ENCODE results near the gene AGPAT4.

The AGPAT4 gene

DNA sequence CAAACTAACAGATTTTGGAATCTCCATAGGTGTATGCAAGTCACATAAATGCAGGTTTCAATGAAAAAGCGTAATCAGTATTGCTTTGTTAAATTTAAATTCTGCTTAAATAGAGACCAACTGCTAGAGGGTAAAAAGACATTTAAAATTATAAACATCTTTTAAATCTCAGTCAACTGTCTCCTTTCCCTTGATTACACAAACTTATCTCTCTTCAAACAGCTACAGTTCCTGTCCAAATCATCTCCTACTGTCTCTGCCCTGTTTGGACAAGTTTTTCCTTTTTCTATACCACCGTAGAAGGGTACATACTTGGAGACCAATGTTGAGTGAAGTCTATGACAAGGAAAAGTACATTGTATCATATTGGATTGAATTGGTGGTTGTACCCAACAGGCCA, 43.5 kb downstream of the AGPAT4 start:
- TF ChIP-seq, protein P1, sequence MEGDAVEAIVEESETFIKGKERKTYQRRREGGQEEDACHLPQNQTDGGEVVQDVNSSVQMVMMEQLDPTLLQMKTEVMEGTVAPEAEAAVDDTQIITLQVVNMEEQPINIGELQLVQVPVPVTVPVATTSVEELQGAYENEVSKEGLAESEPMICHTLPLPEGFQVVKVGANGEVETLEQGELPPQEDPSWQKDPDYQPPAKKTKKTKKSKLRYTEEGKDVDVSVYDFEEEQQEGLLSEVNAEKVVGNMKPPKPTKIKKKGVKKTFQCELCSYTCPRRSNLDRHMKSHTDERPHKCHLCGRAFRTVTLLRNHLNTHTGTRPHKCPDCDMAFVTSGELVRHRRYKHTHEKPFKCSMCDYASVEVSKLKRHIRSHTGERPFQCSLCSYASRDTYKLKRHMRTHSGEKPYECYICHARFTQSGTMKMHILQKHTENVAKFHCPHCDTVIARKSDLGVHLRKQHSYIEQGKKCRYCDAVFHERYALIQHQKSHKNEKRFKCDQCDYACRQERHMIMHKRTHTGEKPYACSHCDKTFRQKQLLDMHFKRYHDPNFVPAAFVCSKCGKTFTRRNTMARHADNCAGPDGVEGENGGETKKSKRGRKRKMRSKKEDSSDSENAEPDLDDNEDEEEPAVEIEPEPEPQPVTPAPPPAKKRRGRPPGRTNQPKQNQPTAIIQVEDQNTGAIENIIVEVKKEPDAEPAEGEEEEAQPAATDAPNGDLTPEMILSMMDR (IDR thresholded peaks at IDR 0.05): no peak
- intact Hi-C loops (cut with DNase I; ENCODE audit: low total_unique reads): no loop called here
- H3K4me1 ChIP-seq: peaks cover 0 to 4% (median 0%) of the 10 kb centered on the region in 4 donors

DNA sequence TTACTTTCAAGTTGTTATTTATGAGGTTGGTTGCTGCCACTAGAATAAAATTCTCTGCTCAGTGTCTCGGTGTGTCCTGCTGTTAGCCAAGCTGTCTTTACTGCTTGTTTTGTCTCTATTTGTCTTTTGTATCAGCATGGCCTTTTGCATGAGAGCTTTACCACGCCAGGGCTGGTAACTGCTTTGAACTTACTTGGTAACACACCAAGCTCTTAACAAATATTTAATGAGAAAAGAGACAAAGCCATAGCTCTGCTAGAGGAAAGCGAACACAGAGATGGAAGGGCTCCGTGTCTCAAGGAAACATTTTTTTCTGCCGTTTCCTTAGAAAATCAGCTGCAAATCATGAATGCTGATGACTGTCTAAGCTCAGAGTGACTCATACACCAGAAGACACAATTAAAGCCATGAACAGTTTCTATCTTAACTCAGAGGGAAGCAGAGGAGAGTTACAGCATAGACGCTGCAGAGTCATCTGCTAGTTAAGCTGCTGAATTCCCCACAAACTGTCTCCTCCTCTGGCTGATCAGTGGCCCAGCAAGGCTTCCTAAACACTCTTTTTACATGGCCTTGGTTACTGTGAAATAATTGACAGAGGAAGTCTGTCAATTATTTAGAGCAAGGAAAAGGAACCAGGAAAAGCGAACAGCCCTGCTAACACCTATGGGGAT, 44.8 kb downstream of the AGPAT4 start:
- TF ChIP-seq, protein P1 (IDR thresholded peaks at IDR 0.05): no peak
- Histone ChIP-seq H3K4me1 (no peaks in the 10 kb centered on the region), H3K36me3 (peaks cover 0 to 4% (median 0%) of the 10 kb centered on the region in 3 donors), H3K9me3 (no peaks in the 10 kb centered on the region), H3K27me3 (no peaks in the 10 kb centered on the region), H3K27ac (peak overlapping the region; percentile 6 to 10), H3K4me3 (no peak overlapping the region)
- no peak for DNase-seq
- intact Hi-C loops (cut with DNase I; ENCODE audit: low total_unique reads): no loop called here

More for the DNA sequence above, 43.5 kb downstream of the AGPAT4 start:
- Histone ChIP-seq H3K9me3 (no peaks in the 10 kb centered on the region), H3K4me3 (no peak overlapping the region), H3K27ac (no peak overlapping the region), H3K27me3 (no peaks in the 10 kb centered on the region), H3K36me3 (peaks cover 0 to 4% (median 0%) of the 10 kb centered on the region in 3 donors)
- DNase-seq: no peak

DNA sequence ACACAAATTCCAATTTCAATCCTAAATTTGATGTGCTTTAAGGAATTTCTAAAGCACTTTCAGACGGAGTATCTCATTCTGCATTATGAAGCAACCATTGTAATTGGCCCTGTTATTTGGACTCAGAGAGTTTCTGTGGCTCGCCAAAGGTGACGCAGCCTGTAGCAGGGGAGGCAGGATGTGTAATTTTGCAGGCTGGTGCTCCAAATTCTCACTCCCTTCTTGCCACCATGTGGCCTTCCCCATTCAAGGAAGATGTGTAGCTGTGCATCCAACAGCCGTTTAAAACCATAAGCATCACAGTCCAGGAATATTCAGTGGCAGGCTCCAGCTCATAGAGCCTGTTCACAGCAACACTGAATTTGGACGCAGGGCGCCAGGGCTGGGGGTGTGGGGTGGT, 45.8 kb downstream of the AGPAT4 start:
- DNase-seq: peak in 1 of 2 donors; percentile 47
- H3K4me3 ChIP-seq: no peak overlapping the region
- H3K9me3 ChIP-seq: no peaks in the 10 kb centered on the region
- intact Hi-C loops (cut with DNase I; ENCODE audit: low total_unique reads): no loop called here
- TF ChIP-seq, protein P1 (IDR thresholded peaks at IDR 0.05): no peak
- H3K27me3 ChIP-seq: no peaks in the 10 kb centered on the region
- peaks cover 0 to 4% (median 0%) of the 10 kb centered on the region in 3 donors for H3K36me3 ChIP-seq
- H3K4me1 ChIP-seq: no peaks in the 10 kb centered on the region
- H3K27ac ChIP-seq: no peak overlapping the region

DNA sequence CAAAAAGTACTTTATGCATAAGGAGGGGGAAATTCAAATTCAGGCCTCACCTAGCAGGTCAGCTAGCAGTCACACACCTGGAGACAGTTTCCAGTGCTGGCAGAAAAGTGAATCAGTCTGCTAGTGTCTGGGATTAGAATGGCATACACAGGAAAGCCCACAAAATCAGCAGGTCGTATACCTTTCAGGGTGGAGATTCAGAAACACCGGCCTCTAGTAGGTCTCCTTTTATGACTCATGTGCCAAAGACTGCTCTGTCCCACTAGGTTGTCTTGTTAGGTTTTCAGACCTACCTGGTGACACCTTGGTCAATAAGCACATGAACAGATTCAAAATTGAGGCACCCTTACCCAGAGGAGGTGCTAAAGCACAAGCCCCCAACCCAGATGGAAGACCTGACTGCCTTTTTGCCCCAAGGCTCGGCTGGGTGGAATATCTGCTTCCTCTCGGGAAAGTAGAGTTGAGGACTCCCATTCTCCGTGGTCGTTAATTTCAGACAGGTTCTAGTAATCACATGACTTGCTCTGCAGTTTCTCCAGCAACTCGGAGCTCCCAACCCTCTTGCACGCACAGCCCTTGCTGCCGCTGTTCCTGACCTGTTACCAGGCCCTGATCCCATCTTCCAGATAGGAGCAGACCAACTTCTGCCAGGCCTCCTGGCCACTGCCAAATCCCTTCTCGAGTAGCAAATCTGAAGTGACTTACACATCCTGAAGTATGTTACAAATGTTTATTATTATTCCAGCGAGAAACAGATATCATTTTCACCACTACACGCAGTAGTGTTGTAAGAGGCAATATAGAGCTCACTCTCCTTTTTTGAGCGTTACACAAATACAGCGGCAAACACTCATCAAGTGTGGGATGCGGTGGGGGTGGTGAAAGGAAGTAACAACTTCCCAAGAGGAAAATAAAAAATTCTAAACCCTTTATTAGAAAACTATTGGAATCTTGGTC, 46.6 kb downstream of the AGPAT4 start:
- TF ChIP-seq, protein P1 (IDR thresholded peaks at IDR 0.05): no peak
- no peak for DNase-seq
- intact Hi-C loops (cut with DNase I; ENCODE audit: low total_unique reads): no loop called here

DNA sequence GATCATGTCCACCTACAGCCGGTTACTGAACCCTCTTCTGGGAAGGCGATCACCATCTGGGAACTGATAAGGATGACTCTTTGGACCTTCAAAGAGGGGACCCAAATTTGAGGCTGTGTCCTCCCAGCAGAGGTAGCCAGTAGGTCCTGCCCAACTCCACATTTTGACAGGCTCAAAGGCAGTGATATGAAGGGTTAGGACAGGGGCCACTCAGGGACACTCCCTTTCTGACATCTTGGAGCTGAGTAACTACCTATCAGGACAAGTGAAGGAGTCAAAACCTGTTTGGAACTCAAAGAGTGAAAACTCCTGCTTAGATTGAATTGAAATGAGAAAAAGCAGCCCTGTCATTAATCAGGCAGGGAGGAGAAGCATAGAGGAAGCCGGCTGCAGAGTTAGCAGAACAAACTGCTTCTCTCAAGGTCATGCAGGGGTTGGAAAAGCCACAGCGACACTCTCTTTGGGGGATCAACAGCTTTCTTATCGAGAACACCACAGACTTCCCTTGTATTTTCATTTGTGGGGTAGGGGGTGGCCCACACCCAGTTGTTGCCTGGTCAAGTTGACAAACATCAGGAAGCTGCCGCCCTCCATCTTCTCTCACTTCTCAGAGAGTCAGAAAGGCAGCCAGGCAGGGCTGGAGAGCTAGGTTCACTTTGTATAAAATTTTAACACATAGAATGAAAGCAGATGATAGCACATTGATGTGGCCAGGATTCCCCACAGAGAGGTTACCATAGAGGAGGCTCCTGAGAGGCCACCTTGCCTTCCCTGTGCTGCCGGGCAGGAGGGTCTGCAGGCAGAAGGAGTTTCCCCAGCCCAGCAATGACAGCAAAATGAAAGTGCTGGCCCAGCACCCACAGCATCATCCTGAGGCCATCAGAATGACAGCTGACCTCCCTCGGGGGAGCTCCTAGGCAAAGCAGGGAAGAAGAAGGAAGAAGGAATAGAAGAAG, 47.6 kb downstream of the AGPAT4 start:
- Histone ChIP-seq H3K4me1 (no peaks in the 10 kb centered on the region), H3K9me3 (no peaks in the 10 kb centered on the region), H3K27me3 (no peaks in the 10 kb centered on the region), H3K27ac (no peak overlapping the region), H3K36me3 (no peaks in the 10 kb centered on the region), H3K4me3 (no peak overlapping the region)
- intact Hi-C loops (cut with DNase I; ENCODE audit: low total_unique reads): no loop called here
- TF ChIP-seq, protein P1 (IDR thresholded peaks at IDR 0.05): no peak
- no peak for DNase-seq

More for the DNA sequence above, 46.6 kb downstream of the AGPAT4 start:
- no peaks in the 10 kb centered on the region for H3K27me3 ChIP-seq
- no peak overlapping the region for H3K4me3 ChIP-seq
- no peaks in the 10 kb centered on the region for H3K4me1 ChIP-seq
- peaks cover 0 to 4% (median 0%) of the 10 kb centered on the region in 3 donors for H3K36me3 ChIP-seq
- no peak overlapping the region for H3K27ac ChIP-seq
- no peaks in the 10 kb centered on the region for H3K9me3 ChIP-seq

Measured in tibial artery (tissue), 4 donors.